Fibroblast of lung (primary cell): Measurements from ENCODE around the gene APBA2. TPM values are rescaled to one million over a fixed set of nuclear protein-coding genes. Genes with fewer than 3 reads are reported as not detected.
A peak's percentile ranks its signal among the peaks of the same experiment; 100 is the strongest.
"Not testable (repeated sequence)": the region's sequence is repeated elsewhere in the genome, so short reads cannot be mapped to it uniquely, and the experiment has no call there.

Experiments
- DNase-seq, 2 donors: peaks; one replicate each; pipeline versions ENCODE4 v3.0.0 to v3.0.0-alpha.2; 2010; ENCODE audit warnings: low read depth in 2 of 2
- H2AFZ ChIP-seq: 2 replicates; pipeline ENCODE4 v1.5.1; 2012; ENCODE audit warnings: low read length, control low read depth, inconsistent platforms
- H3K27ac ChIP-seq: 2 replicates; pipeline ENCODE4 v1.5.1; 2011; ENCODE audit warnings: low read length, control low read depth; ENCODE audit not compliant: insufficient read depth
- H3K27me3 ChIP-seq: 2 replicates; pipeline ENCODE4 v1.5.1; 2011; ENCODE audit warnings: mild to moderate bottlenecking, low read length; ENCODE audit not compliant: control insufficient read depth, insufficient read depth
- H3K36me3 ChIP-seq: 2 replicates; pipeline ENCODE4 v1.5.1; 2011; ENCODE audit warnings: low read length; ENCODE audit not compliant: control insufficient read depth, insufficient read depth
- H3K4me1 ChIP-seq: 2 replicates; pipeline ENCODE4 v1.5.1; 2011; ENCODE audit warnings: low read length; ENCODE audit not compliant: control insufficient read depth, insufficient read depth; ENCODE audit errors: extremely low read depth
- H3K4me2 ChIP-seq: 2 replicates; pipeline ENCODE4 v1.5.1; 2011; ENCODE audit warnings: low read length, control low read depth; ENCODE audit not compliant: insufficient read depth; ENCODE audit errors: extremely low read depth
- H3K4me3 ChIP-seq, 4 experiments: fragments of 200-600 bp in 1 of 4; sonication (generic) in 1 of 4; replicated peaks in 1 of 4; 2 replicates each; pipeline ENCODE4 v1.5.1; 2011 to 2016; ENCODE audit warnings: low read length in 4 of 4, low read depth in 3 of 4, mild to moderate bottlenecking in 3 of 4, control low read depth in 2 of 4, inconsistent platforms in 1 of 4, mixed read lengths in 1 of 4; ENCODE audit not compliant: insufficient read depth in 1 of 4; ENCODE audit errors: control extremely low read depth in 1 of 4
- H3K79me2 ChIP-seq: 2 replicates; pipeline ENCODE4 v1.5.1; 2012; ENCODE audit warnings: mild to moderate bottlenecking, low read length, inconsistent platforms; ENCODE audit not compliant: control insufficient read depth, insufficient read depth
- H3K9ac ChIP-seq: 2 replicates; pipeline ENCODE4 v1.5.1; 2011; ENCODE audit warnings: mild to moderate bottlenecking, low read length, control low read depth; ENCODE audit not compliant: insufficient read depth
- H3K9me3 ChIP-seq: 2 replicates; pipeline ENCODE4 v1.5.1; 2012; ENCODE audit warnings: low read depth, low read length; ENCODE audit not compliant: control insufficient read depth, insufficient read depth
- H4K20me1 ChIP-seq: 2 replicates; pipeline ENCODE4 v1.5.1; 2011; ENCODE audit warnings: low read length; ENCODE audit not compliant: control insufficient read depth, insufficient read depth; ENCODE audit errors: extremely low read depth
- CTCF ChIP-seq, 2 donors: IDR thresholded peaks in 1 of 2; conservative IDR thresholded peaks in 1 of 2; 1 replicate in 1 of 2; 2 replicates in 1 of 2; pipeline ENCODE4 v1.5.1; 2011 to 2012; ENCODE audit warnings: low read length in 2 of 2, control low read depth in 1 of 2, inconsistent platforms in 1 of 2, low read depth in 1 of 2, mild to moderate bottlenecking in 1 of 2
- EZH2 ChIP-seq: IDR thresholded peaks from 2 replicates; pipeline ENCODE4 v1.5.1; 2012; ENCODE audit warnings: low read length, control low read depth, mild to moderate bottlenecking; ENCODE audit errors: missing control alignments
- polyA minus RNA-seq: library from RNA; depleted of rRNA, polyadenylated mRNA; stranded (reverse); fragments of >200 nt; gene quantifications from 2 replicates; pipeline ENCODE4 v1.2.3, GENCODE V29; 2011; ENCODE audit warnings: low replicate concordance
- polyA plus RNA-seq, 2 donors: library from polyadenylated mRNA; depleted of rRNA in 1 of 2; stranded (reverse) in 1 of 2; unstranded in 1 of 2; fragments of >200 nt; gene quantifications; 2 replicates each; pipeline ENCODE4 v1.2.1, GENCODE V29; 2011 to 2012; ENCODE audit warnings: missing spikeins in 1 of 2
- total RNA-seq: library from RNA; depleted of rRNA; stranded (reverse); fragments of >200 nt; gene quantifications from 2 replicates; pipeline ENCODE4 v1.2.1, GENCODE V29; 2014

Gene APBA2
- 18.2 and 20.3 TPM in 2 replicates for total RNA-seq
- polyA plus RNA-seq, result 9.5 and 11.8 TPM in 2 replicates
- polyA plus RNA-seq (2012), result 11.9 and 14.4 TPM in 2 replicates
- polyA minus RNA-seq, result 18.3 and 22.9 TPM in 2 replicates

DNA sequence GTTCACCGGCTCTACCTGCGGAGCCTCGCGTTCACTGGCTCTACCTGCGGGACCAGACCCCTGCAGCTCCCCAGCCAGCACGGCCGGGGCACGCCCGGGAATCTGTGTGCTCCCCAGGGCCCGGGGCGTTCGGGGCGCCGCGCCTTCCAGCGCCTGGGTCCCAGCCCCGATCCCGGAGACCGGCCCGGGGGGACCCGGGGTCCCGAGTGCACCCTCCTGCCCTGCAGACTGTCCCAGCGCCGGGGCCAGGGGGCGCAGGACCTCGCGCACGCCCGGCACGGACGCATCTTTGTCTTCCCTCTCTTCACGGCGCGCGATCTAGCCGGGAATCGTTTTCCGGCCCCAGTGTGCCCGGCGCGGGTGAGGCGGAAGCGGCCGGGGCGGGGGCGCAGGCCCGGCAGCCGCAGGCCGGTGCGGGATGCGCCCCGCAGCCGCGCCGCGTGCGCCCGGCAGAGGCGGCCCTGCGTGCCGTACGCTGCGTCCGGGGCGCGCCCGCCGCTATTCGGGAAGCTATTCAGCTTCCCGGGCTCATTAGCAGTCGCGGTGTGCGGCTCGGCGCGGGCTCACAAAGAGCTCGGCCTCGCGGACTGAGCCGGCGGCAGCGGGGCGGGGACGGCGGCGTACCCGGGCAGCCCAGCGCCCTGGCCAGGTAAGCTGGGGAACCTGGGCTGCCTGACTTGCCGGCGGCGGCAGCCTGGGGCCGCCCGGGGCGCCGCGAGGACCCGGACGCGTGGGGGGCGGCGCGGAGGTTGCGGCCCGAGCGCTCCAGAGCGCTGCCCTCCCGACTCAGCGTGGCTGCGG, at the start of gene APBA2:
TSS of gene APBA2 (plus strand) at position 345 of the 801 bp plus-strand sequence. CDS start 167,911 bp downstream, outside the sequence.
- H3K9me3 ChIP-seq, result no peaks in the 10 kb centered on the region
- peak within 1 kb of the TSS; percentile 78 for H3K4me2 ChIP-seq
- peak within 1 kb of the TSS; percentile 66 for H3K9ac ChIP-seq
- peaks cover 2% of the 10 kb centered on the region for H3K4me1 ChIP-seq
- peak within 1 kb of the TSS; percentile 49 for H2AFZ ChIP-seq
- H4K20me1 ChIP-seq, result no peaks in the 10 kb centered on the region
- H3K79me2 ChIP-seq, result no peaks in the 10 kb centered on the region
- peak; percentile 48 to 50 for DNase-seq
- TF ChIP-seq EZH2 (no peak), CTCF (conservative IDR thresholded peaks at IDR 0.05 in 1 of 2, IDR thresholded peaks at IDR 0.05 in 1 of 2; ENCODE audit: low read depth in 1 of 2, low read length in 2 of 2) (no peak)
- H3K27me3 ChIP-seq, result no peaks in the 10 kb centered on the region
- H3K36me3 ChIP-seq, result no peaks in the 10 kb centered on the region
- no peak within 1 kb of the TSS for H3K27ac ChIP-seq
- H3K4me3 ChIP-seq, result peak within 1 kb of the TSS; percentile 55 to 62 (median 58)

GRCh38 chr15:28840285-28840684, 45.5 kb upstream of the APBA2 start:
- not testable (repeated sequence) for DNase-seq, H3K4me2 ChIP-seq, H3K4me3 ChIP-seq, H3K4me1 ChIP-seq, H3K9me3 ChIP-seq, H3K9ac ChIP-seq, H3K79me2 ChIP-seq, H4K20me1 ChIP-seq, H3K27me3 ChIP-seq, H3K36me3 ChIP-seq, H2AFZ ChIP-seq, H3K27ac ChIP-seq

DNA sequence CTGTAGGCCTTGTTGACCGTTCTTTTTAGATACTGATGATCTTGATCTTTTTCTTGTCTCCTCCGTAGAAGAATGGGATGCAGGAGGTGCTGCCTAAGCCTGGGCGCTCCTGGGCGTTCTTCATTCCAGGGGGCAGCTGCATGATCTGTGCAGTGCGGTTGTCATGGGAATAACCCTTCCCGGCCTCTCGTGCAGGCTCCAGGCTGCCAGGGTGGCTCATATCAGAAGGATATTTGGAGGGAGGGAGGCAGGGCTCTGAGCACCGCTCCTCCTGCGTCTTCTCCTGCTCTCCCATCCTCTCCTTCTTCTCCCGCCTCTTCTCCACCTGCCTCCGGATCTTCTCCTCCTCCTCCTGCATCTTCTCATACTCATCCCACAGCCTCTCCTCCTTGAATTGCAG, 43.6 kb upstream of the APBA2 start:
- H3K79me2 ChIP-seq, H3K27me3 ChIP-seq, H3K9ac ChIP-seq, H3K4me1 ChIP-seq, H3K36me3 ChIP-seq, H2AFZ ChIP-seq, H3K4me2 ChIP-seq, H3K4me3 ChIP-seq, DNase-seq, H3K27ac ChIP-seq, H3K9me3 ChIP-seq, H4K20me1 ChIP-seq: not testable (repeated sequence)

- not testable (repeated sequence) for H2AFZ ChIP-seq, H3K27ac ChIP-seq, H3K9me3 ChIP-seq, H3K9ac ChIP-seq, H3K79me2 ChIP-seq, H3K27me3 ChIP-seq, DNase-seq, H3K36me3 ChIP-seq, H3K4me1 ChIP-seq, H4K20me1 ChIP-seq, H3K4me3 ChIP-seq, H3K4me2 ChIP-seq
Measured at GRCh38 chr15:28843520-28843919, 42.3 kb upstream of the APBA2 start.

DNA sequence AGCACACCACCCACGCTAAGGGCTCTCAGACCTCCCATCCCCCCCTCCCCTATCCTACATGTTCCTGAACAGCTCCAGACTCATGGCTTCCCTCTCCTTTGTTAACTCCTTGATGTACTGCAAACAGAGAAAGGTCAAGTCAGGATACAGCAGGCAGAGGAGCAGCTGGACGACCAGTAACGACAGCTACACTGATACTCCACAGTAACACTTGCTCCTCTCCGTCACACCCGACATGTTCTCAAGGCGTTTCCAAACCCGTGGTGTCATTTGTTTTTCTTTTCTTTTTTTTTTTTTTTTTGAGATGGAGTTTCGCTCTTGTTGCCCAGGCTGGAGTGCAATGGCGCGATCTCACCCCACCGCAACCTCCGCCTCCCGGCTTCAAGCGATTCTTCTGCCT, 41.6 kb upstream of the APBA2 start:
- H4K20me1 ChIP-seq, H3K9ac ChIP-seq, H3K4me2 ChIP-seq, H3K4me1 ChIP-seq, H3K9me3 ChIP-seq, H3K27me3 ChIP-seq, H3K36me3 ChIP-seq, H2AFZ ChIP-seq, DNase-seq, H3K4me3 ChIP-seq, H3K27ac ChIP-seq, H3K79me2 ChIP-seq: not testable (repeated sequence)

GRCh38 chr15:28847247-28847646, 38.5 kb upstream of the APBA2 start:
- DNase-seq, H3K4me1 ChIP-seq, H3K4me3 ChIP-seq, H2AFZ ChIP-seq, H3K36me3 ChIP-seq, H3K9me3 ChIP-seq, H3K79me2 ChIP-seq, H4K20me1 ChIP-seq, H3K27me3 ChIP-seq, H3K27ac ChIP-seq, H3K9ac ChIP-seq, H3K4me2 ChIP-seq: not testable (repeated sequence)
